HepG2 (cell line): ENCODE data around the gene ADAMTS4. TPM values are rescaled to one million over a fixed set of nuclear protein-coding genes. Genes with fewer than 3 reads are reported as not detected.

Experiments
- AKAP8 ChIP-seq: sonication (generic); formaldehyde crosslinking; IDR thresholded peaks from 2 replicates; pipeline ENCODE4 v1.5.1; 2020; ENCODE audit warnings: mild to moderate bottlenecking, missing genetic modification reagents
- ATM ChIP-seq: fragments of 450-650 bp; IDR thresholded peaks from 2 replicates; pipeline ENCODE4 v1.7.1; 2017; ENCODE audit warnings: mild to moderate bottlenecking, borderline replicate concordance
- CHD2 ChIP-seq: IDR thresholded peaks from 2 replicates; pipeline ENCODE4 v1.6.1; 2011; ENCODE audit warnings: low read depth, low read length, improper control_type of control experiment
- FIP1L1 ChIP-seq: fragments of 200-400 bp; formaldehyde crosslinking; IDR thresholded peaks from 2 replicates; pipeline ENCODE4 v1.6.1; 2018; ENCODE audit warnings: low read depth, mild to moderate bottlenecking, low read length, moderate library complexity, borderline replicate concordance; ENCODE audit not compliant: insufficient read depth
- HNF1B ChIP-seq: sonication (generic); formaldehyde crosslinking; IDR thresholded peaks from 2 replicates; pipeline ENCODE4 v1.5.1; 2020; ENCODE audit warnings: mild to moderate bottlenecking, moderate library complexity, missing genetic modification reagents
- HOXA3 ChIP-seq: sonication (generic); formaldehyde crosslinking; IDR thresholded peaks from 2 replicates; pipeline ENCODE4 v1.5.0; 2020; ENCODE audit warnings: missing genetic modification reagents
- KAT2B ChIP-seq: fragments of 150-350 bp; IDR thresholded peaks from 2 replicates; pipeline ENCODE4 v1.6.1; 2014; ENCODE audit warnings: low read depth, low read length, borderline replicate concordance
- KLF15 ChIP-seq: sonication (generic); formaldehyde crosslinking; IDR thresholded peaks from 2 replicates; pipeline ENCODE4 v1.8.1; 2023; ENCODE audit warnings: borderline replicate concordance, mild to moderate bottlenecking, inconsistent platforms, missing genetic modification reagents, mixed read lengths
- PHF5A ChIP-seq: IDR thresholded peaks from one replicate; pipeline ENCODE4 v1.6.1; 2018; ENCODE audit warnings: low read depth, missing genetic modification reagents; ENCODE audit not compliant: unreplicated experiment
- PREB ChIP-seq: sonication (generic); formaldehyde crosslinking; IDR thresholded peaks from 2 replicates; pipeline ENCODE4 v1.4.0; 2020; ENCODE audit warnings: missing genetic modification reagents
- RFXAP ChIP-seq: sonication (generic); formaldehyde crosslinking; IDR thresholded peaks from 2 replicates; pipeline ENCODE4 v1.4.0; 2020; ENCODE audit warnings: missing genetic modification reagents, borderline replicate concordance
- STAT5B ChIP-seq: sonication (generic); formaldehyde crosslinking; IDR thresholded peaks from 2 replicates; pipeline ENCODE4 v1.4.0; 2020; ENCODE audit warnings: missing genetic modification reagents
- TIGD3 ChIP-seq: sonication (generic); formaldehyde crosslinking; IDR thresholded peaks from 2 replicates; pipeline ENCODE4 v1.5.1; 2020; ENCODE audit warnings: mild to moderate bottlenecking, missing genetic modification reagents, borderline replicate concordance
- TRIM24 ChIP-seq: sonication (generic); formaldehyde crosslinking; IDR thresholded peaks from 2 replicates; pipeline ENCODE4 v1.8.0; 2022; ENCODE audit warnings: mild to moderate bottlenecking, missing genetic modification reagents
- TSC22D2 ChIP-seq: sonication (generic); formaldehyde crosslinking; IDR thresholded peaks from 2 replicates; pipeline ENCODE4 v1.5.1; 2020; ENCODE audit warnings: missing genetic modification reagents, mild to moderate bottlenecking, borderline replicate concordance
- YY1 ChIP-seq: IDR thresholded peaks from 2 replicates; pipeline ENCODE4 v1.6.1; 2011; ENCODE audit warnings: low read length, low read depth, moderate library complexity, mild to moderate bottlenecking; ENCODE audit not compliant: insufficient read depth, insufficient replicate concordance
- ZKSCAN1 ChIP-seq: fragments of 150-350 bp; IDR thresholded peaks from 2 replicates; pipeline ENCODE4 v1.6.1; 2014; ENCODE audit warnings: low read length
- ZNF580 ChIP-seq: IDR thresholded peaks from 2 replicates; pipeline ENCODE4 v1.6.1; 2016; ENCODE audit warnings: low read depth, borderline replicate concordance
- ZNF724P ChIP-seq: sonication (generic); formaldehyde crosslinking; IDR thresholded peaks from 2 replicates; pipeline ENCODE4 v1.8.0; 2022; ENCODE audit warnings: missing genetic modification reagents, borderline replicate concordance
- ZNF816 ChIP-seq: sonication (generic); formaldehyde crosslinking; IDR thresholded peaks from 2 replicates; pipeline ENCODE4 v1.8.0; 2022; ENCODE audit warnings: missing genetic modification reagents, mild to moderate bottlenecking, borderline replicate concordance
- ZSCAN21 ChIP-seq: sonication (generic); formaldehyde crosslinking; IDR thresholded peaks from 2 replicates; pipeline ENCODE4 v1.8.0; 2022; ENCODE audit warnings: mild to moderate bottlenecking, missing genetic modification reagents, moderate library complexity, borderline replicate concordance
- polyA plus RNA-seq, 8 experiments: library from polyadenylated mRNA; depleted of rRNA in 3 of 8; stranded (reverse) in 7 of 8; unstranded in 1 of 8; fragments of >200 nt; fragmentation: Illumina TruSeq in 4 of 8; extraction: Trizol in 4 of 8; gene quantifications; 2 replicates each; pipeline versions ENCODE4 v1.2.1 to v1.2.3, GENCODE V29; 2011 to 2016; ENCODE audit warnings: low read depth in 4 of 8, missing spikeins in 1 of 8, mixed read lengths in 1 of 8; ENCODE audit not compliant: insufficient read depth in 1 of 8
- total RNA-seq, 5 experiments: library from RNA; depleted of rRNA; stranded (reverse); fragments of >200 nt; fragmentation: Illumina TruSeq; extraction: Trizol; gene quantifications; 2 replicates each; pipeline ENCODE4 v1.2.3, GENCODE V29; 2016; ENCODE audit warnings: low read depth in 1 of 5

ADAMTS4 gene
- total and polyA plus RNA-seq, 2 of the 13 experiments (the other 11 are each of a cell fraction or from before 2014, with no cell fraction given) = 0.51 to 1.7 TPM

GRCh38 chr1:161200992-161201835, 2.4 kb upstream of the ADAMTS4 start (continued):
- TF ChIP-seq HNF1B (no peak), PREB (CRISPR knock-in tag) (no peak), YY1 (no peak), AKAP8 (CRISPR knock-in tag) (0 out of 2 replicates have a peak, but pooled peaks have one; percentile 31), FIP1L1 (no peak), STAT5B (CRISPR knock-in tag) (no peak), KAT2B (no peak), ZSCAN21 (CRISPR knock-in tag) (no peak), KLF15 (CRISPR knock-in tag) (no peak), RFXAP (no peak), TSC22D2 (CRISPR knock-in tag) (no peak), TIGD3 (CRISPR knock-in tag) (no peak), TRIM24 (CRISPR knock-in tag) (no peak), PHF5A (CRISPR knock-in tag) (no peak), ZNF816 (CRISPR knock-in tag) (0 out of 2 replicates have a peak, but pooled peaks have one; percentile 38), HOXA3 (CRISPR knock-in tag) (peak; percentile 27; the same call in 1 of the 2 replicates), ZNF580 (0 out of 2 replicates have a peak, but pooled peaks have one; percentile 13), ATM (no peak), ZKSCAN1 (no peak), CHD2 (no peak), ZNF724P (CRISPR knock-in tag) (peak; percentile 60; the same call in 1 of the 2 replicates)
